HPDE6-E6E7 (cell line): ENCODE data around the gene SYNJ1.
"Not testable (repeated sequence)": the region's sequence is repeated elsewhere in the genome, so short reads cannot be mapped to it uniquely, and the experiment has no call there.

ENCODE experiments used
- DNase-seq: peaks from one replicate; pipeline ENCODE4 v3.0.0; 2011; ENCODE audit warnings: missing footprints; ENCODE audit errors: extremely low spot score

The SYNJ1 gene

DNA sequence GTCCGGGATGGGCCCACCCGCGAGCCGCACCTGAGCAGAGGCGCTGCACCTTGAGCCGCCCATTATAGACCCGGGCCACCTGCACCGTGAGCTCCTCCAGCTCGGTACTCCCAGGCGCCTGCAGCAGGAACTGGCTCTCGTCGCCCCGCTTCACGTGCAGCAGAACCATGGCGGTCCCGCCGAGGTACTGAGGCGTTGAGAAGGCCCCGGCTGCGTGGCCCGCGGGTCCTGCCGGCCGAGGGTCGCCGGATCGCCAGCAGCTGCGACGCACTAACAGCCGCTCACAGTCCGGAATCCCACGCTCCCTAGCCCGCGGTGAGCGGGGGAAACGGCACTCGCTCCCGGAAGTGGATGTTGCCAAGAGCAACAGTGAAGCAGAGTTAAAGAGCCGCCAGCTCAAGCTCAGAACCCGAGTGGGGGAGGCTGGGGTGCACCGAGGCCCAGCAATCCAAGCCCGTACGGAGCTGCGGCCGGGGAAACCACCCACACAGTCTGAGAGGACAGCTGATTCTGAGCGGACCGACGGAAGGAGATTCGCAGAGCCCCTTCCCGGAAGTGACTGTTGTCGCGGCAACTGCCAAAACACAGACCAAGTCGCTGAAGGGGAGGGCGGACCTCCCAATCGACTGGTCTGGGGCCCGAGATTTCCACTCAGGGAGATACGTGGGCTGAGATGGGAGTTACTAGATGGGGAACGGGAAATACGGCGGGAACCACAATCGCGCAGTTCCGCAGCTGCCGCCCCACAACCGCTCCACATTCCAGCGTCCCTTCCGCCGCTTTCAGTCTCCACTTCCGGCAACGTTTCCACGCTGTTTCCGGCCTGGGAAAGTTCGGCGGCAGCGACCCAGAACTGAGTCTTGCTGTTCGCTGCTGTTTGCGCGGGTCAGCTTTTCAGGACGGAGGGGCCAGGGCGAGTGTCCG, 115.5 kb downstream of the SYNJ1 start, which contains the start of gene CFAP298:
TSS of gene CFAP298 (minus strand) at position 303 of the 924 bp plus-strand sequence. CDS start at position 169, 134 bp downstream.
- DNase-seq = peak; percentile 83

DNA sequence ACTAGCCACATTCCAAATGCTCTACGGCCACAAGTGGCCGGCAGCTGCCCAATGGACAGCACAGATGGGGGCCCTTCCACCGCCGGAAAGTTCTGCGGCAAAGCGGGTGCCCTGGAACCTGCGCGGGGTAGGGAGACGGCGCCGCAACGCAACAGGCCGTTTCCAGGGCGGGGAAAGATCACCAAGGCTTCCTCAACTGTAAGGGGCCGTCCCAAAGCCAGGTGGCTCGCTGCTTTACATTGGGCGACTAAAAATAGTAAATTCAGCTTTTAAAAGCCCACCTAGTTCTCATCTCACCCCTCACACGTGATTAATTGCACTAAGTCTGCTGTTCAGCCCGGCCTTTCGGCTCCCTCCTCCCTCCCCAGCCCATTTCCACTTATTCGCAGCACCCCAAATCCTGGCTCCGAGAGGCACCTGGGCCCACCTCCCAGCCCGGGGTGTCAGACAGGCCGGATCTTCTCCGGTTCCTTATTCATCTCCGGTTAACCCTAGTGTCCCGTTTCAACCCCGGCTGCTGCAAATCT, 116.3 kb downstream of the SYNJ1 start:
- DNase-seq = peak; percentile 27

DNA sequence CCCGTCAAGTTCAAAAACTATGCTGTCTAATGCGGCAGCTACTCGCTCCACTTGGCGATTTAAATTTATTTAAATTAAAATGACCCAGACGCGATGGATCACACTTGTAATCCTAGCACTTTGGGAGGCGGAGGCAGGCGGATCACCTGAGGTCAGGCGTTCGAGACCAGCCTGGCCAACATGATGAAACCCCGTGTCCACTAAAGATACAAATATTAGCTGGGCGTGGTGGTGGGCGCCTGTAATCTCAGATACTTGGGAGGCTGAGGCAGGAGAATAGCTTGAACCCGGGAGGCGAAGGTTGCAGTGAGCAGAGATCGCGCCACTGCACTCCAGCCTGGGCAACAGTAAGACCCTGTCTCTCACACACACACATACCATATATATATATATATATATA, 116.9 kb downstream of the SYNJ1 start:
- not testable (repeated sequence) for DNase-seq

DNA sequence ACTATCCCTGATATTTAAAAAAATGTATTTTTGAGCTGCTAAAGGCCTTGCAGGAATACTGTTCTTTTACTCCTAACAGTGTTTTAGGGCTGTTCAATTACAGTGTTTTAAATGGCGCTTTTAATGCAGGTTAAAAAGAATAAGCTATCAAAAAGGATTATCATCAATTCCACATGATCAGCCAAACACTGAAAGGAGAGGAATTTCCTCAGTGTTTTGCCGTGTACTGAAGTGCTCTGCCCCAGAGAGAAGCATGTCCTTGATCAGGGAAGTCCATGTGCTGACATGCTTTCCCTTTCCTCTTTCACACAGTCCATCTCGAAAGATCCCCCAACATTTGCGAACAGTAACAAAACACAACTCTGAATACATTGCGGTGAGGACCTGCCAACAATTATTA, 119.0 kb downstream of the SYNJ1 start:
- DNase-seq = no peak

DNA sequence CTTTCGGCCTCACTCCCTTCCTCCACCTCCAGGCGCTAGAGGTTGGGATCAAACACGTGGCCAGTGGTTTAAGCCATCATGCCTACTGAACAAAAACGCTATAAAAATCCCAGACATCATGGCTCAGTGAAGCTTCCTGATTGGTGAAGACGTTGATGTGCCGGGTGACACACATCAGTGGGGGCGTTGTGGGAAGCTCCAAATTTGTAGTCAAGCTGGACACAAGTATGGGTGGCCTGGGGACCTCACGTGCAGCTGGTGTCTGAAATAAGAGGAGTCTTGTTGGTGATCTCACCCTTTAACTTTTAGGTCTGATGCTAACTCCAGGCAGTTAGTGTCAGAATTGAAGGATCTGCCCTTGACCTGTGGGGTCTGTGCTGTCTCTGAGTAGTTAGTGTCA, 122.3 kb downstream of the SYNJ1 start:
- DNase-seq = no peak

DNA sequence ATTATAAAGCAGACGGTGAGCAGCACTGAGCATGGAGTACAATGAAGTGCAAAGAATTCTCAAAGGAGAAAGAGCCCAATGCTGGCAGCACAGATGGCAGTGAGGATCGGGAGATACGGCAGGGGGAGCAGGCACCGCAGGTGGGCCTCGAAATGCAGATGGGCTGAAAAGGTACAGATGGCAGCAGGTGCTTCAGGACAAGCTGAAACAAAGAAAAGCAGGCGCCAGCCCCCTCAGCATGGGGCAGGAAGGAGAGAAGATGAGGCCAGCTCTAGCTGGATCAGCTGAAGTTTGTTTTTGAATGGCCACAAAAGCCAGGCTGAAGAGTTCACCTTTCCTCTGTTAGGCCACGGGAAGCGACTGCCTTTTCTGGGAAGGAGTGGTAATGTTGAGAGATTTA, 123.3 kb downstream of the SYNJ1 start:
- DNase-seq = no peak

DNA sequence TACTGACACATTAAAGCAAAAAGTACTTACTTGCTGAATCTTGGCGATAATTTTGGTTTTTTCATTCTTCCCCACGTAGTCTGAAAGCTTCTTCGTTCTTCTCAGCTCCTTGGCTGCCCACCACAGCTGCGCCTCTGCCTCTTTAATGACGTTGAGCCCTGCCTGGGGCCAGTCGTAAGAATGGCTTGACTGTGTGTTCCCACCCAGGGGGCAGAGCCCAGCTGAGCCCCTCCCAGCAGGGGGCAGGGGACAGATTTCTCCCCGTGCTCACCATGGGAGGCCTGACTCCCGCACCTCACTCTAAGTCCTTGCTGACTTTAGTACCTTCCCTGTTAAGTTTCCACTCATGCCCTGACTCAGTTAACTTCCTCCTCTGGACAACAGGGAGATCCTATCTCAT, 124.7 kb downstream of the SYNJ1 start:
- DNase-seq = no peak

DNA sequence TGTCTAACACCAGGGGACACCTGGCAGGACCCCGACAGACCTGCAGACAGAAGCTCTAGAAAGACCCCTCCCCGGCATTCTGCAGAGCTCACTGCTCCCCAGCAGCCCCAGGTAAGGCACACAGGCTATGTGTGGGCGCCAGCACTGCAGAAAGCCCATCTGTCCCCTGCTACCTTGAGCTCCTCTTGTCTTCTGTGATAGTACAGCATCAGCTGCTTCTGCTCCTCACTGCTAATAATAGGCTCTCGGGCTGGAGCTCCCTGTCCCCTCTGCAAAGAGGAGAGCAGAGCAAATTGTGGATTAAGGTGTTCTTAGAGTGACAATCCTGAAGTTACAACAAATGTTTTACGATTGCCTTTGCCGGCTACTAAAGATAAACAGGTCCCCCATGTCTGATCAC, 125.7 kb downstream of the SYNJ1 start:
- DNase-seq = no peak

DNA sequence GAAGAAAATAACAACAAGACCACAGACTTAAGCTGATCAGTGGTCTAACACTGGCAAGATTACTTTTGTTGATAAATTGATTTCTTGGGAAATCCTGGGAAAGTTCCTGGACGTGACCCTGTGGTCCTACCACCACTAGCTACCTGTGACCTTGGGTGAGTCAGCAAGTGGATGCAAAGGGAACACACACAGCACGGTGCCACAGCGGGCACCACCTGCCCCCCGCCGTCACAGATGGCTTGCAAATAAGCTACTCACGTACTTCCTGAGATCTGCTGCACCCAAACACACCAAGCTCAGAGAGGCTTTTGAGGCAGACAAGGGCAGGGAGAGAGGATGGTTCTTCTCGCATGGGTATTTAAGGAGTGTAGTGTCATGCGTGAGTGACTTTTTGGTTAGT, 128.3 kb downstream of the SYNJ1 start:
- no peak for DNase-seq

DNA sequence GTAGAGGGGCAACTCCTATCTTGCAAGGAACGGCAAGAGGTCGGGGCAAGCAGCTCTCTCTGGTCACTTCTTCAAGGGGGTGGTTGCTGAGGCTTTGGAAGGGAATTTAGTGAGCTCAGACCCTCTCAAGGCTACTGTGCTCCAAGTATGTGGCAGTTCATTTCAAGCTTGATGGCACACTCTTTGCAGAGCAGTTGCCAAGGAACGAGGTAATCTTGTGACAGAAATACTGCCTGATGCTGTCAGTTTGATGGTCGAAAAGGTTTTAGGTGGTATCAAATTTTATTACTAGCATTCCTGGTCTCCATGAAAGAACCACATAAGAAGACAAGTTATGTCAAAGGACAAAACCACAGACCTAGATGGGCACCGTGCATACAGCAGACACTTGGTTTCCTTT, 128.7 kb downstream of the SYNJ1 start:
- DNase-seq = no peak

DNA sequence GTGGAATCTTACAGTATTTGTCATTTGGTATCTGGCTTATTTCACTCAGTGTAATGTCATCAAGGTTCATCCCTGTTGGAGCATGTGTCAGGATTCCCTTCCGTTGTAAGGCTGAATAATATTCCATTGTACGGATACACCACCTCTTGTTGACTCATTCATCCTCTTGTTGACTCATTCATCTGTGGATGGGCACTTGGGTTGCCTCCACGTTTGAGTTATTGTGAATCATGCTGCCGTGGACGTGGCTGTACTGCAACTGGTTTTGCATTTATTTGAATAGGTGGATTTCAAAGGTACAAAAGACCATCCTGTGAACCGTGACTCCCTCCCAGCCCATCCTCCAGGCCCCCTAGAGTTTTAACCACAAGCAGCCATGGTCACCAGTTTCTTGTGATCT, 130.6 kb downstream of the SYNJ1 start:
- DNase-seq = no peak

DNA sequence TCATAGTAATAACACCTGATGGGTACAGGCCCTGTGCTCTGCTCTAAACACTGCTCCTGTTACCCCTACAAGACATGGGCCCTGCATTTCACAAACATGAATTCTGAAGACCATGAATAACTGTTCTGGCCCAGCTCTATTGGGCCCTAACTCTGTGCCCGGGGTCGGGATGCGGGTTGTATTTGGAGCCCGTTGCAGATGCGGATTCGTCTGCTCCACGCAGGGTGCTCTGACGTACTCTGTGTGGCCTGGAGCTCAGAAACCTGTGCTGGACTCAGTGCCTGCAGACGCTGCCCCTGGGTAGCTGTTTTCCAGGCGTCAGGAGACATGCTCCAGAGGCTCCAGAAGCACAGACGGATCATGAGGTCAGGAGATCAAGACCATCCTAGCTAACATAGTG, 132.4 kb downstream of the SYNJ1 start:
- no peak for DNase-seq

DNA sequence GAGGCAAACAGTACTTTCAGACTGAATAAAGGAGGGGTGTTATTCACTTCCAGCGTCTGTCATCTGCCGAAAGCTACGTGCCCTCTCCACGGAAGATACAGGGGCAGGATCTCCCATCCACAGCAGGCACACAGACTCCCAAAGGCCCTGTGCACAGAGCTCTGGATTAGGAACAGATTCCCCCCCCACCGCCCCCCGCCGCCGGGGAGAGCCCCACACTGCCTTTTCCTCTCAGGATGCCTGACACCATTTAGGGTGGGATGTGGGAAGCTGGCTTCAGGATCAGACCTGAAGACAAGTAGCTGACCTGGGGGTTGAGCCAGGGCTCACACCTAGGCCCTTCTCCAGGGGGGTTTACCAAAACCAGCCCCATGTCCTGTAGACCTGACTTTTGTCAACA, 134.1 kb downstream of the SYNJ1 start:
- DNase-seq = no peak

DNA sequence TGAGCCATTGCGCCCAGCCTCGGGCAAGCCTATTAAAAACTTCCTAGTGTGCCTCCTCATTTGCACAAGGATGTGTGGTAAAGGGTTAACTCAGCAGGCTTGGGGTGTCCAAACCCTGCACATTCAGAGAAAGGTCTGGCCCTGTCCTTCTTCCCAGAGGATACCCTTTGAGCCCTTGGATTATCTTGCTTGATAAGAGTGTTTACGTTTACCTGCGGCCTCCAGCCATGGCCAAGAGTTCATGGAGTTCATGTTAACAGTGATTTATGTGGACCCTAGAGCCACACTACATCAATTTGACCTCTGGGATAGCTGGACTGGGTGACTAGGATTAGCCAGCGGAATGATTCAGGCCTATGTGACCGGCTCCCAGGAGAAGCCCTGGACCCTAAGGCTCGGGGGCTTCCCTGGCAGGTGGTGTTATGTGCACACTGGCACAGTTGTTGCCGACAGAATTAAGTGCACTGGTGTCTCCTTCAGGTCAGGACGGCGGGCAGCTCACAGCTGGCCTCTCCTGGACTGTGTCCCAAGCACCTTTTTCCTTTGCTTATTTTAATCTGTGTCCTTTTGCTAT, 134.8 kb downstream of the SYNJ1 start:
- no peak for DNase-seq

DNA sequence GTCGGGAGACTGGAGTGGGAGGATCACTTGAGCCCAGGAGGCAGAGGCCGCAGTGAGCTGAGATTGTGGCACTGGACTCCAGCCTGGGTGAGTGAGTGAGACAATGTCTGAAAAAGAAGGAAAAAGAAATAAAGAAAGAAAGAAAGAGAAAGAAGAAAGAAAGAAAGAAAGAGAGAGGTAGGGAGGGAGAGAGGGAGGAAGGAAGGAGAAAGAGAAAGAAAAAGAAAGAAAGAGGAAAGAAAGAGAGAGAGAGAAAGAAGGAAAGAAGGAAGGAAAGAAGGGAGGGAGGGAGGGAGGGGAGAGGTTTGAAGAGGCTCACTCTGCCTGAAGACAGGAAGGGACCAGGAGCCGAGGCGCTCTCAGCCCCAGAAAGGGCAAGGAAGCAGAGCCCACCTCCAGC, 137.7 kb downstream of the SYNJ1 start:
- no peak for DNase-seq

DNA sequence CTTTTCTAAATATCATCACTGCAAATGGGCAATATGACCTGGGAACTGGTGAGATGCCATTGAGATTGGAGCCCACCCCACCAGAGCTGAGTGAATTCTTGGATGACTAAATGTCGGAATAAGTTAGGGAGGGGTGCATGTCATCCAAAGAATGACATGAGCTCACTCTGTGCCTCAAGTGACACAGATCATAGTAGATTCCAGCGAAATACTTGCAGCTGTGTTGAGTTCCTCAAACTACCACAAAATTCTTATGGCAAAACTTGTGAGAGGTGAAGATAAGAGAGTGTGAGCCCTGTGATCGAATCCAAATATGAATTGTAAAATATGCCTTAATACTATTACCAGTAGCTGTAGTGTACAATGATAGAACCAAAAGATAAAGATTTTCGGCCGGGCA, 140.2 kb downstream of the SYNJ1 start:
- DNase-seq = no peak

DNA sequence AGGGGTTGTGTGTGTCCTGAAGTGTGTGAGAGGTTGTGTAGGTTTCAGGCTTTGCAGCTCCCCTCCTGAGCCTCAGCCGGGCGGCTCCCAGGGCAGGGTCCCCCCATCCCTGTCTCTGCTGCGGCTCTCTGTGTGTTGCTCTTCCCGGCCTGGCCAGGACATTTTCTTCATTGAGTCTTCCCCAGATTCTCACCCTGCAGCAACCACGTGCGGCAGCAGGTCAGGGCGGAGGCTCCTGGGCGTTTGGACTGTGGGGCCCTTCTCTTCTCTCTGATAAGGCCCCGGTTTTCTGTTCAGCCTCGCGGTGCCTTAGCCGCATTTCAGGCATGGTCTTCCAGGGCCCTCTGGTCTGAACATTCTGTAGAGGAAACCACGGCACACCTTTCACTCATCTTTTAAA, 140.7 kb downstream of the SYNJ1 start:
- DNase-seq = no peak

DNA sequence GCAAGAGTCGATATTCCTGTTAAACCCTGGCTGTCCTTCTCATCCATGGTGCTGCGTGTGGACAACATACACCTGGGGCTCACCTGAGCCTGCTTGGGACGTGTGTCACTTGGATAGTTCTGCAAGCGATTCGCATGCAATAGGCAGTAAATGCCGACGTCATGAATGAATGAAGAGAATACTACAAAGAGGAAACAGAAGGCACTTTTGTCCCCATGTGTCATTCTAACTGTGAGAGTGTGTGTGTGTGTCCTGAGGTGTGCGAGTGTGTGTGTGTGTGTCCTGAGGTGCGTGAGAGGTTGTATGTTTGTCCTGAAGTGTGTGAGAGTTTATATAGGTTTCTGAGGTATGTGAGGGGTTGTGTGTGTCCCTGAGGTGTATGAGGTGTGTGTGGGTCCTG, 141.8 kb downstream of the SYNJ1 start:
- no peak for DNase-seq

DNA sequence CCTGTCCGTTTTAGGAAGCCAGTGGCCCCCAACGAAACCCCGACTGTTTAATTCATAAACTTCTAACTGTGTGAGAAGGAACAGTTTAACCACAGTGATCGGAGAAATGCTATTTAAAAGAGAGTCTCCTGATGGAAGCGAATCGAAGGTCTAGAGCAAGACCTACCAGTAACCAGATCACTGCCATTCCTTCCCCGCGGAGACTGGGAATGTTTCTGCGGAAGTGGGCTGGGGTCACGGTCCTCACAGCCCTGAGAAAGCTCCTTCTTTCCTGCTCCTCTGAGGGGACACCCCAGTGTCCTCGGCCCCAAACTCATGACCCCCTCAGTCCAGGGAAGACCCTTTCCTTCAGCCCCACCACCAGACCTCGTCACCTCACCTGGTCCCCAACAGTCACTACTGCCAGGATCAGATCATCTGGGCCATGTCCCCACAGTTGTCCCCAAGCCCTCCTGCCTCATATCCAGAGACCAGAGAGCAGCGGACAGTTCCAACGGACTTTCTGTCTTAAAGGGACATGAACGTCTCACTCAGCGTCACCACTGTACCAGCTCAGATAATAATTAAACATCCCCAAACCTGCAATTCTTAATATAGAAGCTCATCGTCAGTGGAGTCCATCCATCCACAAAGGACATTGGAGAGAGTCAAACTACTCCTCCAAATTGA, 142.6 kb downstream of the SYNJ1 start, which contains the start of gene TCP10L:
TSS of gene TCP10L (minus strand) at position 482 of the 669 bp plus-strand sequence. CDS start 1,219 bp downstream, outside the sequence.
- no peak for DNase-seq

DNA sequence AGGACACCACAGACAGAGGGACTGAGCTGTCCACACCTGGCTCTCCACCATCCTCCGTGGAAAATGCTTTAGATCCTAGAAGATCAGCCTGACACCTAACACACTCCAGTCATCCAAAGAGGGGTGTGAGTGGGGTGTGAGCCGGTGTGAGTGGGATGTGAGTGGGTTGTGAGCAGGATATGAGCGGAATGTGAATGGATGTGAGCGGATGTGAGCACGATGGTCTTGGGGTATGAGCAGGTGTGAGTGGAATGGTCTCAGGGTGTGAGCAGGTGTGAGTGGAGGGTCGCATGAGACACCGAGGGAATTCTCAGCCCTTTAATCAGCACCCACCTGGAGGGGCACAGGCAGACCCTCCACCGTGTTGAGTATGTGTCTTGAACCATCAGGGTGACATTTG, 143.3 kb downstream of the SYNJ1 start:
- no peak for DNase-seq

DNA sequence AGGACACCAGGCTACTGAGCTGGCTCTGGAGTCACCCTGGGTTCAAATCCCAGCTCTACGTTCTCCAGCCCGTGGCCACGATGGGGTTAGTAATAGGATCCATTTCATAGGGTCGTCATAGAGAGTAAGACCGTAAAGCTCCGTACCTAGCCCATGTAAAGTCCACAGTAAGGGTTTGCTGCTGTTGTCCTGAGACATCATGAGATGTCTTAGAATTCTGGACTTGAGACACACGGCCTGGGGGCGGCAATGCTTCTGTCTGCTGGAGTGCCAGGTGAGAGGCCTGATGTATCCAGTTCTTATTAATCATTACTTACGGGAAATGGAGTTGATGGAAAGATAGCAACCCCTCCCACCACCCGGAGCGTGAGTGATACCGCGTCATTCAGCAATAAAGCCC, 146.1 kb downstream of the SYNJ1 start:
- no peak for DNase-seq

DNA sequence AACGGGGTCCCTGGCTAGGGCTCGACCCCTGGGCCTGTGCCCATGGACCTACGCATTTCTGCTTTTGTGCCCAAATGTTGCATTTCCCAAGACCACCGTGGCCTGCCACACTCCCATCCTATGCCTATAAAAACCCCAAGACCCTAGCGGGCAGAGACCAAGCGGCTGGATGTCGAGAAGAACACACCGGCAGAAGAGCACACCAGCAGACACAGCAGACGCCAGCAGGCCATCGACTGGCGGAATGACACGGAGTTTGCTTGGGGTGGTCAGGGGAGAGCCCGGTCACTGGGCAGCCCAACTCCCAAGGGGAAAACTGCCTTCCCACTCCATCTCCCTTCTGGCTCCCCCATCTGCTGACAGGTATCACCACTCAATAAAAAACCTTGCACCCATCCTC, 146.9 kb downstream of the SYNJ1 start:
- no peak for DNase-seq
